Upper lobe of left lung (tissue), 4 donors: Measurements from ENCODE around the gene CMAS.

Experiments used
- CTCF ChIP-seq, 6 experiments: fragments of 450-650 bp in 4 of 6; fragments of 200-600 bp in 2 of 6; sonication (generic) in 2 of 6; IDR thresholded peaks; one replicate each; pipeline ENCODE4 v1.5.1; 2016 to 2019; ENCODE audit warnings: antibody characterized with exemption in 6 of 6
- EP300 ChIP-seq, 4 donors: sonication (generic); formaldehyde crosslinking; IDR thresholded peaks; one replicate each; pipeline ENCODE4 v1.5.1; 2017; ENCODE audit warnings: antibody characterized with exemption in 4 of 4, control low read depth in 2 of 4
- POLR2A ChIP-seq, 4 donors: fragments of 450-650 bp; IDR thresholded peaks; one replicate each; pipeline ENCODE4 v1.5.1; 2016 to 2017; ENCODE audit warnings: antibody characterized with exemption in 4 of 4, mild to moderate bottlenecking in 2 of 4
- POLR2AphosphoS5 ChIP-seq, 2 donors: sonication (generic); formaldehyde crosslinking; IDR thresholded peaks; one replicate each; pipeline ENCODE4 v1.5.1; 2017; ENCODE audit warnings: antibody characterized with exemption in 2 of 2

DNA sequence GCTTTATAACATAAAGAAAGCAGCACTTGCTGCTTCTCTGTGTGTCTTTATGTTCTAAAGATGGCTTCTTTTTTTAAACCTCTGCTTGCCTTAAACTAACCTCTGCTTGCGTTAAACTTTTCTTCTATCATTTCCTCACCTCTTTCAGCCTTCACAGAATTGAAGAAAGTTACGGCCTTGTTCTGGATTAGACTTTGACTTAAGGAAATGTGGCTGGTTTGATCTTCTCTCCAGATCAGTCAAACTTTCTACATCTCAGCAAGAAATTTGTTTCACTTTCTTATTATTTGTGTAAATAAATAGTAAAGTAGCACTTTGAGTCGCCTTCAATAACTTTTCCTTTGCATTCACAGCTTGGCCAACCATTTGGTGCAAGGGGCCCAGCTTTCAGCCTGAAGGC is 64.2 kb downstream of the CMAS start:
- TF ChIP-seq EP300 (IDR thresholded peaks at IDR 0.05) (no peak), CTCF (IDR thresholded peaks at IDR 0.05) (no peak), POLR2A (IDR thresholded peaks at IDR 0.05) (no peak), POLR2AphosphoS5 (IDR thresholded peaks at IDR 0.05) (no peak)
